ENCODE data around the gene ZFPL1. TPM values are rescaled to one million over a fixed set of nuclear protein-coding genes. Genes with fewer than 3 reads are reported as not detected.
"Not testable (repeated sequence)": the region's sequence is repeated elsewhere in the genome, so short reads cannot be mapped to it uniquely, and the experiment has no call there.

ZFPL1 gene
- total and polyA plus RNA-seq, 8 donors: 24.9 to 36.4 (median 28.9) TPM

DNA sequence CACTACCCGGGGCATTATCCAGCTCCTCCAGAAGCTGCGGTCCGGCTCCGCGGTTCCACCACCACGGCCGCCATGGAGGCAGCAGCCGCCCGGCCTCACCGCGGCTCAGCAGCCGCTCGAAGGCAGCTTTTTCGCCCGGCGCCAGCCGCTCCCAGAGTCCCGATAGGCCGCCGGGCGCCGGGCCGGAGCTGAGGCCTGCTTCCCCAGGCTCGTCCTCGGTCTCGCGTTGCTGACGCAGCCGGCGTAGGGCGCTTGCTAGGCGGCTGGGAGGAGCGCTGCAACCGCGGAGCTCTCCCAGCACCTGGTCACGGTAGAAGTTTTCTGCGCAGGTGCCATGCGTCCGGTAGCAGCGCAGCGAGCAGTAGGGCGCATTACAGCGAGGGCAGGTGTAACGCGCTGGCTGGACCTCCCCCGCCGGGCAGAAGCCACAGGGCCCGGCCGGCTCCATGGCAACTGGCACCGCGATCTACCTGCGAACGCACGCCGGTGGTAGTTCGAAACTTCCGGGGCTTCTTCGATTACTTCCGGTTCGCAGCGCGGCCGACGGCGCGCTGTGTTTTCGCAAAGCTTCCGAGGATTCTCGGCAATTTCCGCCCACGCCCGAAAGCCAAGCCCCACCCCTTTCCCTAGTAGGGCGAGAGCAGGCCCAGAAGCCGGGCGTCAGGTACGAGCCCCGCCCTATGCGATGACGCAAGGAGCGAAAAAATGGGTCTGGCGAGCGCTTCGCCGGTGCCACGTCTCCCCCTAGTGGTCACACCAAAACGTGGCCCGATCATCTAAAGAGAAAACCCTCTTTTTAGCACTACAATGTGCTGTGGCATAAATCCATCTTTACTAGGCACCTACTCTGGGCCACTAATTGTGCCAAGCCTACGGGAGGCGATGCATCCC, 33.4 kb downstream of the ZFPL1 start, which contains the start of gene ZNHIT2:
ZNHIT2 (minus strand) TSS at position 496 of the 891 bp plus-strand sequence; CDS start at position 448, 48 bp downstream.
- peaks cover 0 to 45% of the 10 kb centered on the region in 2 donors for H3K36me3 ChIP-seq
- TF ChIP-seq, protein P1, sequence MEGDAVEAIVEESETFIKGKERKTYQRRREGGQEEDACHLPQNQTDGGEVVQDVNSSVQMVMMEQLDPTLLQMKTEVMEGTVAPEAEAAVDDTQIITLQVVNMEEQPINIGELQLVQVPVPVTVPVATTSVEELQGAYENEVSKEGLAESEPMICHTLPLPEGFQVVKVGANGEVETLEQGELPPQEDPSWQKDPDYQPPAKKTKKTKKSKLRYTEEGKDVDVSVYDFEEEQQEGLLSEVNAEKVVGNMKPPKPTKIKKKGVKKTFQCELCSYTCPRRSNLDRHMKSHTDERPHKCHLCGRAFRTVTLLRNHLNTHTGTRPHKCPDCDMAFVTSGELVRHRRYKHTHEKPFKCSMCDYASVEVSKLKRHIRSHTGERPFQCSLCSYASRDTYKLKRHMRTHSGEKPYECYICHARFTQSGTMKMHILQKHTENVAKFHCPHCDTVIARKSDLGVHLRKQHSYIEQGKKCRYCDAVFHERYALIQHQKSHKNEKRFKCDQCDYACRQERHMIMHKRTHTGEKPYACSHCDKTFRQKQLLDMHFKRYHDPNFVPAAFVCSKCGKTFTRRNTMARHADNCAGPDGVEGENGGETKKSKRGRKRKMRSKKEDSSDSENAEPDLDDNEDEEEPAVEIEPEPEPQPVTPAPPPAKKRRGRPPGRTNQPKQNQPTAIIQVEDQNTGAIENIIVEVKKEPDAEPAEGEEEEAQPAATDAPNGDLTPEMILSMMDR (IDR thresholded peaks at IDR 0.05): peak; percentile 83 to 94
- peaks cover 0 to 13% of the 10 kb centered on the region in 2 donors for H3K27me3 ChIP-seq
- no peaks in the 10 kb centered on the region for H3K9me3 ChIP-seq
- peak; percentile 85 for ATAC-seq
- intact Hi-C loops (cut with DNase I): no loop called here
- peak within 1 kb of the TSS; percentile 90 to 92 for H3K4me3 ChIP-seq
- peak; percentile 98 to 100 (median 99) for DNase-seq
- peak within 1 kb of the TSS; percentile 81 to 93 for H3K27ac ChIP-seq
- H3K4me1 ChIP-seq: peaks cover 24 to 63% of the 10 kb centered on the region in 2 donors

- ATAC-seq (no peak), DNase-seq (peak in 1 of 4 donors; percentile 66)
- Histone ChIP-seq H3K9me3 (no peaks in the 10 kb centered on the region), H3K36me3 (peaks cover 0 to 45% of the 10 kb centered on the region in 2 donors), H3K27ac (peak overlapping the region in 1 of 2 donors; percentile 93), H3K4me1 (peaks cover 16 to 63% of the 10 kb centered on the region in 2 donors), H3K4me3 (peak overlapping the region in 1 of 2 donors; percentile 90), H3K27me3 (peaks cover 0 to 4% of the 10 kb centered on the region in 2 donors)
- TF ChIP-seq, protein P1 (IDR thresholded peaks at IDR 0.05): peak; percentile 8 to 58
- intact Hi-C loops (cut with DNase I): no loop called here
Measured at GRCh38 chr11:65118097-65118837, 34.2 kb downstream of the ZFPL1 start.

DNA sequence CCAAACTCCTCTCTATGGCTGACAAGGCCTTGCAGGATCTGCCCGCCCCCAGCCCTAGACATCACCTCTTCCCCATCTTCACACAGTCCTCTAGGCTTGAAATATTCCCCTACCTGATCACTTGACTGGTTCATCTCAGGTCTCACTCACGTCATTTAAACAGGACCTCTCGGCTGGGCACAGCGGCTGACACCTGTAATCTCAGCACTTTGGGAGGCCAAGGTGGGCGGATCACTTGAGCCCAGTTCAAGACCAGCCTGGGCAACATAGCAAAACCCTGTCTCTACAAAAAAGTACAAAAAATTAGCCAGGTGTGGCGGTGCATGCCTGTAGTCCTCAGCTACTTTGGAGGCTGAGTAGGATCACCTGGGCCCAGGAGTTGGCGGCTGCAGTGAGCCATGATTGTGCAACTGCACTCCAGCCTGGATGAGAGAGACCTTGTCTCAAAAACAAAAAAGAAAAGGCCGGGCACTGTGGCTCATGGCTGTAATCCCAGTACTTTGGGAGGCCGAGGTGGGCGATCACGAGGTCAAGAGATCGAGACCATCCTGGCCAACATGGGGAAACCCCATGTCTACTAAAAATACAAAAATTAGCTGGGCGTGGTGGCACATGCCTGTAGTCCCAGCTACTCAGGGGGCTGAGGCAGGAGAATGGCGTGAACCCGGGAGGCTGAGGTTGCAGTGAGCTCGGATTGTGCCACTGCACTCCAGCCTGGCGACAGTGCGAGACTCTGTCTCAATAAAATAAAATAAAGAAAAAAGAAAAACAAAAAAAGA, 35.1 kb downstream of the ZFPL1 start:
- intact Hi-C loops (cut with DNase I); ATAC-seq; H3K9me3 ChIP-seq; H3K4me3 ChIP-seq; H3K27me3 ChIP-seq: not testable (repeated sequence)
- peak in 1 of 4 donors; percentile 39 for DNase-seq
- Histone ChIP-seq H3K4me1 (peaks cover 14 to 66% of the 10 kb centered on the region in 2 donors), H3K27ac (peak overlapping the region in 1 of 2 donors; percentile 93), H3K36me3 (peaks cover 0 to 45% of the 10 kb centered on the region in 2 donors)

DNA sequence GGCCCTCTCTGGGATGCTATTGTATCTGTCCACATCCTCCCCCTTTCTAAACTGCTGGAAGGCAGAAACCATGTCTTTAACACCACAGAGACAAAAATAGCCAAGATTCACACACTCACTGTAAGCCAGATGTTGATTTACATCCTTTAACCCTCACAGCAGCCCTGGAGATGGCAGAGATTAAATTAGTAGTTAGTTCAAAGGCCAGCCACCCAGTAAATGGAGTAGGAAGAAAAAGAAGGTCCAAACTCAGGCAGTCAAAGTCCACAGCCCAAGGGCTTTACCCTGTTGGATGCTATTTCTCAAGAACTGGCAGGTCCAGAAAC, 35.6 kb downstream of the ZFPL1 start:
- TF ChIP-seq, protein P1 (IDR thresholded peaks at IDR 0.05): no peak
- ATAC-seq: no peak
- Histone ChIP-seq H3K36me3 (peaks cover 0 to 50% of the 10 kb centered on the region in 2 donors), H3K4me3 (no peak overlapping the region), H3K4me1 (peaks cover 14 to 72% of the 10 kb centered on the region in 2 donors), H3K9me3 (no peaks in the 10 kb centered on the region), H3K27me3 (no peaks in the 10 kb centered on the region), H3K27ac (peak overlapping the region in 1 of 2 donors; percentile 93)
- DNase-seq: no peak
- intact Hi-C loops (cut with DNase I): no loop called here

- no peaks in the 10 kb centered on the region for H3K27me3 ChIP-seq
- intact Hi-C loops (cut with DNase I): no loop called here
- TF ChIP-seq, protein P1 (IDR thresholded peaks at IDR 0.05): no peak
- peak overlapping the region in 1 of 2 donors; percentile 96 for H3K27ac ChIP-seq
- H3K4me3 ChIP-seq: peak overlapping the region in 1 of 2 donors; percentile 99
- H3K36me3 ChIP-seq: peaks cover 0 to 55% of the 10 kb centered on the region in 2 donors
- no peak for DNase-seq
- peaks cover 14 to 69% of the 10 kb centered on the region in 2 donors for H3K4me1 ChIP-seq
- ATAC-seq: no peak
- H3K9me3 ChIP-seq: no peaks in the 10 kb centered on the region
Measured at GRCh38 chr11:65120831-65121230, 36.8 kb downstream of the ZFPL1 start.
